Cardiac muscle cell (in vitro differentiated cells and primary cell): Measurements from ENCODE around the gene KRT37. TPM values are rescaled to one million over a fixed set of nuclear protein-coding genes. Genes with fewer than 3 reads are reported as not detected.

ENCODE experiments used
- DNase-seq, 2 donors: peaks; one replicate each; pipeline versions ENCODE4 v3.0.0 to v3.0.0-alpha.2; 2010 to 2017; ENCODE audit warnings: low read depth in 1 of 2, low spot score in 1 of 2
- H3K27ac ChIP-seq: fragments of 200-600 bp; sonication (generic); 2 replicates; pipeline ENCODE4 v1.5.1; 2016
- H3K27me3 ChIP-seq: fragments of 200-600 bp; sonication (generic); 2 replicates; pipeline ENCODE4 v1.6.0; 2016; ENCODE audit warnings: control low read depth
- H3K36me3 ChIP-seq: fragments of 200-600 bp; sonication (generic); 2 replicates; pipeline ENCODE4 v1.5.1; 2016; ENCODE audit warnings: control low read depth
- H3K4me1 ChIP-seq: fragments of 200-600 bp; sonication (generic); 2 replicates; pipeline ENCODE4 v1.8.1; 2017; ENCODE audit warnings: low read depth, mild to moderate bottlenecking, mixed run types
- H3K4me3 ChIP-seq: fragments of 200-600 bp; sonication (generic); 2 replicates; pipeline ENCODE4 v1.5.1; 2016; ENCODE audit warnings: mild to moderate bottlenecking
- H3K9me3 ChIP-seq: fragments of 200-600 bp; sonication (generic); 2 replicates; pipeline ENCODE4 v1.5.1; 2017; ENCODE audit warnings: low read depth, mild to moderate bottlenecking, control low read depth
- polyA plus RNA-seq: library from polyadenylated mRNA; unstranded; fragments of >200 nt; fragmentation: Nextera tagmentation; extraction: Ambion mirVana; gene quantifications from 2 replicates; pipeline ENCODE4 v1.2.1, GENCODE V29; 2016
- total RNA-seq: library from RNA; depleted of rRNA; stranded (reverse); fragments of >200 nt; gene quantifications from 2 replicates; pipeline ENCODE4 v1.2.3, GENCODE V29; 2016
- TF ChIP-seq, protein P1 (sequence below): IDR thresholded peaks from 2 replicates; pipeline ENCODE4 v1.5.1; 2012; ENCODE audit warnings: low read depth, mild to moderate bottlenecking, low read length

Gene KRT37
- total RNA-seq (not detected in 2 replicates), polyA plus RNA-seq (not detected in 2 replicates)

DNA sequence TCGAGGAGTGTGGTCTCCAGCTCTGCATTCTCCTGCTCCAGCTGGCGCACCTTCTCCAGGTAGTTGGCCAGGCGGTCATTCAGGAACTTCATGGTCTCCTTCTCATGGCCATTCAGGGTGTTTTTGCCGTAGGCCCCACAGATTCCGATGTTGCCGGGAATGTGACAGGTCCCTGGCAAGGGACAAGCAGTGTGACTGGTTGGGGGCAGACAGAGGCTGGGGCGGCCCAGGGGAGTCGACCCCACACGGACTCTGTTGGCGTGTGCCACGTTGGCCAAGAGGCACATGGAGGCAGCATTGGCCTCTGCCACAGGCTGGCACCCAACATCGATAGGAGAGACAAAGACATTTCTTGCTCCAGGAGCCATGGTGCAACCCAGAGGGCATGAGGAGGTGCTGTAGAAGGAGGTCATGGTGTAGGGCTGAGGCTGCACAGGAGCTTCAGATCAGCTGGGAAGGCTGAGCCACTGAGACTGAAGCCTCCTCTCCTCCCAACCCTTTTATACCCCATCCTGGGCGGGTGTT, at the start of gene KRT37:
KRT37 (minus strand) TSS at position 475 of the 525 bp plus-strand sequence; CDS start at position 413, 62 bp downstream.
- H3K4me1 ChIP-seq: no peaks in the 10 kb centered on the region
- peaks cover 31% of the 10 kb centered on the region for H3K27me3 ChIP-seq
- no peaks in the 10 kb centered on the region for H3K36me3 ChIP-seq
- TF ChIP-seq, protein P1, sequence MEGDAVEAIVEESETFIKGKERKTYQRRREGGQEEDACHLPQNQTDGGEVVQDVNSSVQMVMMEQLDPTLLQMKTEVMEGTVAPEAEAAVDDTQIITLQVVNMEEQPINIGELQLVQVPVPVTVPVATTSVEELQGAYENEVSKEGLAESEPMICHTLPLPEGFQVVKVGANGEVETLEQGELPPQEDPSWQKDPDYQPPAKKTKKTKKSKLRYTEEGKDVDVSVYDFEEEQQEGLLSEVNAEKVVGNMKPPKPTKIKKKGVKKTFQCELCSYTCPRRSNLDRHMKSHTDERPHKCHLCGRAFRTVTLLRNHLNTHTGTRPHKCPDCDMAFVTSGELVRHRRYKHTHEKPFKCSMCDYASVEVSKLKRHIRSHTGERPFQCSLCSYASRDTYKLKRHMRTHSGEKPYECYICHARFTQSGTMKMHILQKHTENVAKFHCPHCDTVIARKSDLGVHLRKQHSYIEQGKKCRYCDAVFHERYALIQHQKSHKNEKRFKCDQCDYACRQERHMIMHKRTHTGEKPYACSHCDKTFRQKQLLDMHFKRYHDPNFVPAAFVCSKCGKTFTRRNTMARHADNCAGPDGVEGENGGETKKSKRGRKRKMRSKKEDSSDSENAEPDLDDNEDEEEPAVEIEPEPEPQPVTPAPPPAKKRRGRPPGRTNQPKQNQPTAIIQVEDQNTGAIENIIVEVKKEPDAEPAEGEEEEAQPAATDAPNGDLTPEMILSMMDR: no peak
- H3K4me3 ChIP-seq: no peak within 1 kb of the TSS
- no peak within 1 kb of the TSS for H3K27ac ChIP-seq
- DNase-seq: no peak
- no peaks in the 10 kb centered on the region for H3K9me3 ChIP-seq

DNA sequence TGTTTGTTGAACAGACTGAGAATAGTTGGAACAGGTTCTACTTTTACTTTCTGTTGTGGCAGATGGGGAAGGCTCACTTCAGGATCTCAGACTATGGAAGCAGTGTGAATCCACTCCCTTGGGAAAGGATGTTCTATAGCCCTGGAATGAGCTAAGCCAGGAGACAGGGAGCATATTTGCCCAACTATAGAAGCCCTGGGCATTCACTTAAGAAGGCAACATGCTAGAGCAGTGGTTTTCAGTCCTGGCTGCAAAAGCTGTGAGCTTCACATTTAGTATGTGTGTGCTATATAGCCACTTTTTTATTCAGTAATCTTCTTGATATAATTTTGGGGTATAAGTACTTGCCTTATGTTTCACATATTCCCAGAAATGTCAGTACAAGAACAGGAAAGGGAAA, 44.0 kb upstream of the KRT37 start:
- Histone ChIP-seq H3K27ac (no peak overlapping the region), H3K27me3 (no peaks in the 10 kb centered on the region), H3K4me3 (no peak overlapping the region), H3K9me3 (no peaks in the 10 kb centered on the region), H3K4me1 (no peaks in the 10 kb centered on the region), H3K36me3 (no peaks in the 10 kb centered on the region)
- no peak for DNase-seq
- TF ChIP-seq, protein P1: no peak

DNA sequence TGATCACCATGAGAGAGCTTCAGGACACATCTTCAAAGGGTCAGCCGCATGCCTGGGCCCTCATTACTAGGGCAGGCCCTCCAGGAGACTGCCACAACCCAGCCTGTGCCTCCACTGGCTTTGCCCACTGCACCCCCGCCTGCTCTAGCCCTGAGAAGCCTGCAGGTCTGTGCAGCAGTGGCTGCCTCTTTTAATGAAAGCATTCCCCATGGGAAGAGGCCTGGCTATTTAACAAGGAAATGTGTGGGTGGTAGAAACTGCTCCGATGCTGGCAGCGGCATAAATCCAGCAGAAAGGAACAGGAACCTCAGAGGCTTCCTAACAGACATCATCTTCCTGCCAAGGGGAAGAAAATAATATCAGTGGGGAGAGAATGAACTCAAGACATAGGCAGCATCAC, 43.2 kb upstream of the KRT37 start:
- TF ChIP-seq, protein P1: no peak
- peak in 1 of 2 donors; percentile 74 for DNase-seq
- Histone ChIP-seq H3K27ac (no peak overlapping the region), H3K27me3 (no peaks in the 10 kb centered on the region), H3K4me1 (no peaks in the 10 kb centered on the region), H3K9me3 (no peaks in the 10 kb centered on the region), H3K36me3 (no peaks in the 10 kb centered on the region), H3K4me3 (no peak overlapping the region)

DNA sequence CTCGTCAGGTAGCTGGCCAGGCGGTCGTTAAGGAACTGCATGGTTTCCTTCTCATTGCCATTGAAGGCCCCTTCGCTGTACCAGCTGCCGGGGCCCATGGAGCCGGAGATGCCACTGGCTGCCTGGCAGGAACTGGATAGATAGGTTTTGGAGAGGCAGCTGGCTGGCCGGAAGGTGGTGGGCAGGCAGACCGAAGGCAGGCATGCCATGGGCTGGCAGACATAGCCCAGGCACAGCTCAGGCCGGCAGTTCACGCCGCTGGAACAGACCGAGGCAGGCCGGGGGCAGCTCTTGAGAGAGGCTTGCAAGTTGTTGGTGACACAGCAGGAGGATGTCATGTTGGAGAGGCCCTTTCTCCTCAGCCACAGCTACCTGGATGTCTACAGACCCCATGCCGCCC, 42.6 kb upstream of the KRT37 start, which contains the start of gene KRT32:
KRT32 (minus strand) TSS at position 399 of the 400 bp plus-strand sequence; CDS start at position 338, 61 bp downstream.
- TF ChIP-seq, protein P1: no peak
- no peaks in the 10 kb centered on the region for H3K9me3 ChIP-seq
- no peaks in the 10 kb centered on the region for H3K27me3 ChIP-seq
- no peaks in the 10 kb centered on the region for H3K36me3 ChIP-seq
- DNase-seq: no peak
- H3K4me1 ChIP-seq: no peaks in the 10 kb centered on the region
- no peak within 1 kb of the TSS for H3K27ac ChIP-seq
- H3K4me3 ChIP-seq: no peak within 1 kb of the TSS

DNA sequence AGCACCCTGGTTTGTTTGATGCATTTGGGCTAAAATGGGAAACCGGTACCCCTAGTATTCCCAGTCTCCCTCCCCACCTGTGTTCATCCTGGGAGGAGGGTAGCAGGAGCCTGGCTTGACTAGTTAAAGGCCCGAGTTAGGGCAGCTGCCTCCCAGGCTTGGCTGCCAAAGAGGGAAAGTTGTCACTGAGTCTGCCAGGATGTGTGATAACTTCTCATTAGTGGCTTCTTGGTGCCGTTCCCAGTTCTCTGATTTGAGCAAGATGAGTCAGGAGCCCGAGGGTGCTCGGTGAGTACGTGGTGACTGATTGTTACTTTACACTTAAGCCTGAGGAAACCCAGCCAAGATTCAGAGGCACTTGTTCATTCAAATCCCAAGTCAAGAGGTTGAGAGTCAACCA, 40.3 kb upstream of the KRT37 start:
- no peaks in the 10 kb centered on the region for H3K36me3 ChIP-seq
- no peak overlapping the region for H3K27ac ChIP-seq
- peak; percentile 16 to 88 for DNase-seq
- no peaks in the 10 kb centered on the region for H3K27me3 ChIP-seq
- no peaks in the 10 kb centered on the region for H3K4me1 ChIP-seq
- no peaks in the 10 kb centered on the region for H3K9me3 ChIP-seq
- H3K4me3 ChIP-seq: no peak overlapping the region
- TF ChIP-seq, protein P1: no peak

DNA sequence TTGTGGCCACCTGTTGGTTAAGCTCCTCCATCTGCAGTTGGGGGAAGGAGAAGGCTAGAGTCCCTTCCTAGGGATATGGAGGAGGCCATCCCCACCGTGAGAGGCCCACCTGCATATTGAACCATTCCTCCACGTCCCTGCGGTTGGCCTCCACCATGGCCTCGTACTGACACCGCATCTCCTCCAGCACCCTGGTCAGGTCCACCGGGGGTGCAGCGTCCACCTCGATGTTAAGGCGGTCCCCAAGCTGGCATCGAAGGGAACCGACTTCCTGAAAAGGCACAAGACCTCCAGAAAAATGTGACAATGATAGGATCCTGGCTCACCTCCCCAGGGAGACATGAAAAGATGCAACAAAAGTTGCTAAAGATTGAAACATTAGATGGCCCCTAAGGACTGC, 39.8 kb upstream of the KRT37 start:
- Histone ChIP-seq H3K4me3 (no peak overlapping the region), H3K9me3 (no peaks in the 10 kb centered on the region), H3K4me1 (no peaks in the 10 kb centered on the region), H3K36me3 (no peaks in the 10 kb centered on the region), H3K27ac (no peak overlapping the region), H3K27me3 (no peaks in the 10 kb centered on the region)
- TF ChIP-seq, protein P1: no peak
- no peak for DNase-seq
